GM18861 (cell line): ENCODE results near the gene C20orf202.

Experiments
- ATAC-seq: cut with Tn5 transposase; IDR thresholded peaks from one replicate; pipeline ENCODE4 v1.9.1; 2021; ENCODE audit not compliant: unreplicated experiment

C20orf202 gene

GRCh38 chr20:1184260-1184637, 19.0 kb upstream of the C20orf202 start:
- no peak for ATAC-seq

GRCh38 chr20:1184638-1185315, 18.5 kb upstream of the C20orf202 start, which contains the start of gene TMEM74B:
TMEM74B (minus strand) TSS chr20:1184981; CDS start chr20:1183801, 1,180 bp downstream.
- no peak for ATAC-seq

- no peak for ATAC-seq
Measured at GRCh38 chr20:1185316-1185741, 17.9 kb upstream of the C20orf202 start.

GRCh38 chr20:1185790-1186334, 17.4 kb upstream of the C20orf202 start:
- no peak for ATAC-seq

- no peak for ATAC-seq
Measured at GRCh38 chr20:1186367-1186991, 16.8 kb upstream of the C20orf202 start.

GRCh38 chr20:1187605-1188171, 15.6 kb upstream of the C20orf202 start:
- no peak for ATAC-seq

- no peak for ATAC-seq
Measured at GRCh38 chr20:1188347-1188746, 14.9 kb upstream of the C20orf202 start.

- ATAC-seq, result no peak
Measured at GRCh38 chr20:1189827-1190226, 13.4 kb upstream of the C20orf202 start.

GRCh38 chr20:1190847-1191246, 12.4 kb upstream of the C20orf202 start:
- ATAC-seq, result no peak

GRCh38 chr20:1191299-1191698, 12.0 kb upstream of the C20orf202 start:
- no peak for ATAC-seq

GRCh38 chr20:1195226-1195625, 8.0 kb upstream of the C20orf202 start:
- ATAC-seq, result no peak

- no peak for ATAC-seq
Measured at GRCh38 chr20:1196634-1197033, 6.6 kb upstream of the C20orf202 start.

- no peak for ATAC-seq
Measured at GRCh38 chr20:1197801-1198200, 5.5 kb upstream of the C20orf202 start.

- ATAC-seq, result no peak
Measured at GRCh38 chr20:1198751-1199150, 4.5 kb upstream of the C20orf202 start.

- no peak for ATAC-seq
Measured at GRCh38 chr20:1199212-1199873, 3.9 kb upstream of the C20orf202 start.

- ATAC-seq, result no peak
Measured at GRCh38 chr20:1199964-1200363, 3.3 kb upstream of the C20orf202 start.

GRCh38 chr20:1203630-1204029, 376 bp downstream of the C20orf202 start:
- ATAC-seq, result no peak

GRCh38 chr20:1204113-1204512, 859 bp downstream of the C20orf202 start:
- no peak for ATAC-seq

GRCh38 chr20:1204576-1204975, 1.3 kb downstream of the C20orf202 start:
- no peak for ATAC-seq

GRCh38 chr20:1205802-1206201, 2.5 kb downstream of the C20orf202 start:
- ATAC-seq, result no peak

GRCh38 chr20:1206366-1207148, 3.3 kb downstream of the C20orf202 start:
- no peak for ATAC-seq
